ENCODE measurements around the gene KCNMB1.

- TF ChIP-seq CTCF (IDR thresholded peaks at IDR 0.05) (no peak), POLR2A (IDR thresholded peaks at IDR 0.05) (no peak)
Observed at GRCh38 chr5:170342153-170342725, 46.9 kb downstream of the KCNMB1 start.
